ENCODE data around the gene MSI2. TPM values are rescaled to one million over a fixed set of nuclear protein-coding genes. Genes with fewer than 3 reads are reported as not detected.

Gene MSI2
- total and polyA plus RNA-seq, 2 donors (not counting 1 experiment from before 2014, with no cell fraction given) = 16.1 to 196 TPM

GRCh38 chr17:57544401-57544800 is 288.1 kb downstream of the MSI2 start:
- H4K20me1 ChIP-seq (ENCODE audit: control insufficient read depth, insufficient read depth, low read length, poor library complexity, severe bottlenecking) = no peaks in the 10 kb centered on the region
- Mint-ChIP-seq H3K27me3 (no peaks in the 10 kb centered on the region), H3K9me3 (ENCODE audit: insufficient read depth) (no peaks in the 10 kb centered on the region), H3K27ac (no peak overlapping the region), H3K4me3 (no peak overlapping the region), H3K4me1 (peaks cover 52% of the 10 kb centered on the region)
- WGBS (ENCODE audit: insufficient coverage) = 100% methylated on average over 1 of the region's 5 CpGs
- H3K4me3 ChIP-seq (ENCODE audit: control extremely low read depth in 1 of 5, extremely low read depth in 1 of 5, insufficient read depth in 1 of 5, low read depth in 2 of 5, low read length in 4 of 5) = no peak overlapping the region
- peaks cover 1 to 4% of the 10 kb centered on the region in 2 experiments for H3K36me3 ChIP-seq (replicated peaks in 1 of 2; ENCODE audit: control extremely low read depth in 1 of 2, control insufficient read depth in 1 of 2, extremely low read depth in 1 of 2, insufficient read depth in 2 of 2, low read length in 1 of 2)
- no peak overlapping the region for H3K4me2 ChIP-seq (replicated peaks; ENCODE audit: low read depth, low read length, poor library complexity, severe bottlenecking)
- TF ChIP-seq CTCF (IDR thresholded peaks at IDR 0.05) = no peak
- TF ChIP-seq EZH2 (IDR thresholded peaks at IDR 0.05; ENCODE audit: borderline replicate concordance, insufficient read depth, low read depth, low read length, poor library complexity, severe bottlenecking) = no peak
- H3K27ac ChIP-seq (ENCODE audit: low read length in 2 of 2) = no peak overlapping the region
- no peak for DNase-seq
- POLR2A ChIA-PET = no interaction called here
- peaks cover 20% of the 10 kb centered on the region for H3K79me2 ChIP-seq (ENCODE audit: control insufficient read depth, insufficient read depth, low read length)
- H3K4me1 ChIP-seq (ENCODE audit: control insufficient read depth in 2 of 2, insufficient read depth in 2 of 2, low read length in 2 of 2) = peaks cover 26 to 33% of the 10 kb centered on the region in 2 donors
- ATAC-seq (ENCODE audit: low read depth) = no peak
- CTCF ChIA-PET = no interaction called here
- no peak overlapping the region for H2AFZ ChIP-seq (ENCODE audit: insufficient read depth, low read depth, low read length, poor library complexity, severe bottlenecking)
- no peaks in the 10 kb centered on the region for H3K9me3 ChIP-seq (ENCODE audit: control extremely low read depth in 1 of 3, control insufficient read depth in 2 of 3, insufficient read depth in 1 of 3, low read length in 2 of 3)
- H3K27me3 ChIP-seq (replicated peaks in 1 of 4; ENCODE audit: control extremely low read depth in 1 of 4, control insufficient read depth in 3 of 4, insufficient read depth in 4 of 4, low read length in 3 of 4) = no peaks in the 10 kb centered on the region
- intact Hi-C loops (cut with micrococcal nuclease) = no loop called here
- H3K9ac ChIP-seq (ENCODE audit: low read length) = no peak overlapping the region

- WGBS (ENCODE audit: insufficient coverage) = 80% methylated on average over 4 of the region's 7 CpGs
- DNase-seq (no peak), ATAC-seq (ENCODE audit: low read depth) (no peak)
- Histone ChIP-seq H3K4me2 (replicated peaks; ENCODE audit: low read depth, low read length, poor library complexity, severe bottlenecking) (no peak overlapping the region), H2AFZ (ENCODE audit: insufficient read depth, low read depth, low read length, poor library complexity, severe bottlenecking) (no peak overlapping the region), H3K4me1 (ENCODE audit: control insufficient read depth in 2 of 2, insufficient read depth in 2 of 2, low read length in 2 of 2) (peaks cover 32 to 39% of the 10 kb centered on the region in 2 donors), H3K9ac (ENCODE audit: low read length) (no peak overlapping the region), H3K36me3 (replicated peaks in 1 of 2; ENCODE audit: control extremely low read depth in 1 of 2, control insufficient read depth in 1 of 2, extremely low read depth in 1 of 2, insufficient read depth in 2 of 2, low read length in 1 of 2) (peaks cover 1 to 4% of the 10 kb centered on the region in 2 experiments), H3K27me3 (replicated peaks in 1 of 4; ENCODE audit: control extremely low read depth in 1 of 4, control insufficient read depth in 3 of 4, insufficient read depth in 4 of 4, low read length in 3 of 4) (no peaks in the 10 kb centered on the region), H3K4me3 (ENCODE audit: control extremely low read depth in 1 of 5, extremely low read depth in 1 of 5, insufficient read depth in 1 of 5, low read depth in 2 of 5, low read length in 4 of 5) (no peak overlapping the region), H3K27ac (ENCODE audit: low read length in 2 of 2) (no peak overlapping the region), H3K9me3 (ENCODE audit: control extremely low read depth in 1 of 3, control insufficient read depth in 2 of 3, insufficient read depth in 1 of 3, low read length in 2 of 3) (no peaks in the 10 kb centered on the region), H3K79me2 (ENCODE audit: control insufficient read depth, insufficient read depth, low read length) (peaks cover 26% of the 10 kb centered on the region), H4K20me1 (ENCODE audit: control insufficient read depth, insufficient read depth, low read length, poor library complexity, severe bottlenecking) (no peaks in the 10 kb centered on the region)
- CTCF ChIA-PET = no interaction called here
- Mint-ChIP-seq H3K27ac (no peak overlapping the region), H3K9me3 (ENCODE audit: insufficient read depth) (no peaks in the 10 kb centered on the region), H3K4me3 (no peak overlapping the region), H3K4me1 (peaks cover 56% of the 10 kb centered on the region), H3K27me3 (no peaks in the 10 kb centered on the region)
- POLR2A ChIA-PET = no interaction called here
- intact Hi-C loops (cut with micrococcal nuclease) = no loop called here
- TF ChIP-seq CTCF (IDR thresholded peaks at IDR 0.05) = no peak
Observed at GRCh38 chr17:57544834-57545463, 288.6 kb downstream of the MSI2 start.

Data from B cell (primary cell).